IPS-18a (cell line): Measurements from ENCODE around the gene LRCH1.
"Not testable (repeated sequence)": the region's sequence is repeated elsewhere in the genome, so short reads cannot be mapped to it uniquely, and the experiment has no call there.

Source experiments
- H3K27ac ChIP-seq: one replicate; pipeline ENCODE4 v1.5.1; 2013; ENCODE audit warnings: low read length
- H3K27me3 ChIP-seq: one replicate; pipeline ENCODE4 v1.6.1; 2013; ENCODE audit warnings: mild to moderate bottlenecking, low read length; ENCODE audit not compliant: control insufficient read depth, insufficient read depth
- H3K36me3 ChIP-seq: one replicate; pipeline ENCODE4 v1.6.1; 2013; ENCODE audit warnings: low read depth, low read length; ENCODE audit not compliant: control insufficient read depth
- H3K4me1 ChIP-seq: one replicate; pipeline ENCODE4 v1.6.1; 2013; ENCODE audit warnings: low read depth, low read length; ENCODE audit not compliant: control insufficient read depth
- H3K4me3 ChIP-seq: one replicate; pipeline ENCODE4 v1.5.1; 2013; ENCODE audit warnings: low read length
- H3K9ac ChIP-seq: one replicate; pipeline ENCODE4 v1.6.1; 2013; ENCODE audit warnings: mild to moderate bottlenecking, low read length, moderate library complexity
- H3K9me3 ChIP-seq: one replicate; pipeline ENCODE4 v1.6.1; 2013; ENCODE audit warnings: low read depth, low read length; ENCODE audit not compliant: control insufficient read depth

The LRCH1 gene

DNA sequence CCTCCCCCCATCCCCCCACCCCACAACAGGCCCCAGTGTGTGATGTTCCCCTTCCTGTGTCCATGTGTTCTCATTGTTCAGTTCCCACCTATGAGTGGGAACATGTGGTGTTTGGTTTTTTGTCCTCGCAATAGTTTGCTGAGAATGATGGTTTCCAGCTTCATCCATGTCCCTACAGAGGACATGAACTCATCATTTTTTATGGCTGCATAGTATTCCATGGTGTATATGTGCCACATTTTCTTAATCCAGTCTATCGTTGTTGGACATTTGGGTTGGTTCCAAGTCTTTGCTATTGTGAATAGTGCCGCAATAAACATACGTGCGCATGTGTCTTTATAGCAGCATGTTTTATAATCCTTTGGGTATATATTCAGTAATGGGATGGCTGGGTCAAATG, 202.5 kb downstream of the LRCH1 start:
- not testable (repeated sequence) for H3K4me1 ChIP-seq, H3K9ac ChIP-seq, H3K27me3 ChIP-seq

DNA sequence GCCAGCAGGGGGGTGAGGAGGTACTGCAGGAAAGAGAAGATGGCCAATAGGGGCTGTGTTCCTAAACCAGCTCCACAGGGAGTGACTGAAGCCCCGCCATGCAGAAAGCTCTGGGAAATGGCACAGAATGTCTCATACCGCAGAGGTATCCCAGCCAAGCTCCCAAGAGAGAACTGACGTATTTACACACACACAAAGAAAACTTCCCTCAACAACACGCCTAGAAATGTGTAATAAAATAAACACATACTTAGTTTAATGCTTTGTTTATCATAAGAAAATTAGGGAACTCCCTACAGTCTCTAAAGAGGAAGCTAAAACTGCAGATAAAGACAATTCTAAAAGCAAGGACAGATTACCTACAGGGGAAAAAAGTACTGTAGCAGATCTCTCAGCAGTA, 204.0 kb downstream of the LRCH1 start:
- no peaks in the 10 kb centered on the region for H3K9me3 ChIP-seq
- H3K4me3 ChIP-seq = no peak overlapping the region
- no peak overlapping the region for H3K9ac ChIP-seq
- no peak overlapping the region for H3K27ac ChIP-seq
- no peaks in the 10 kb centered on the region for H3K36me3 ChIP-seq
- no peaks in the 10 kb centered on the region for H3K27me3 ChIP-seq
- peaks cover 5% of the 10 kb centered on the region for H3K4me1 ChIP-seq

More for the DNA sequence above, 202.5 kb downstream of the LRCH1 start:
- H3K27ac ChIP-seq, H3K4me3 ChIP-seq, H3K9me3 ChIP-seq, H3K36me3 ChIP-seq: not testable (repeated sequence)

DNA sequence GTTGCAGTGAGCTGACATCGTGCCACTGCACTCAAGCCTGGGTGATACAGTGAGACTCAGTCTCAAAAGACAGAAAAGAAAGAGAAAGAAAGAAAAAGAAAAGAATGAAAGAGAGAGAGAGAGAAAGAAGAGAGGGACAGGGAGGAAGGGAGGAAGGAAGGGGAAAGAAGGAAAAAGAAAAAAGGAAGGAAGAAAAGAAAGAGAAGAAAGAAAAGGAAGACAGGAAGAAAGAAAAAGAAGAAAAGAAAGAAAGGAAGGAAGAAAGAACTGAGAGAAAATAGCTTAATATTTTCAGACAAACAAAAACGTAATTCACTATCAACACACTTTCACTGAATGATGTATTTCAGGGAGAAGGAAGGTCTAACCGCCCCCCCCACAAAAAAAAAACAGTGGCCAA, 204.7 kb downstream of the LRCH1 start:
- Histone ChIP-seq H3K4me3 (no peak overlapping the region), H3K4me1 (peaks cover 5% of the 10 kb centered on the region), H3K9ac (no peak overlapping the region), H3K27ac (no peak overlapping the region), H3K27me3 (no peaks in the 10 kb centered on the region), H3K9me3 (no peaks in the 10 kb centered on the region), H3K36me3 (no peaks in the 10 kb centered on the region)

DNA sequence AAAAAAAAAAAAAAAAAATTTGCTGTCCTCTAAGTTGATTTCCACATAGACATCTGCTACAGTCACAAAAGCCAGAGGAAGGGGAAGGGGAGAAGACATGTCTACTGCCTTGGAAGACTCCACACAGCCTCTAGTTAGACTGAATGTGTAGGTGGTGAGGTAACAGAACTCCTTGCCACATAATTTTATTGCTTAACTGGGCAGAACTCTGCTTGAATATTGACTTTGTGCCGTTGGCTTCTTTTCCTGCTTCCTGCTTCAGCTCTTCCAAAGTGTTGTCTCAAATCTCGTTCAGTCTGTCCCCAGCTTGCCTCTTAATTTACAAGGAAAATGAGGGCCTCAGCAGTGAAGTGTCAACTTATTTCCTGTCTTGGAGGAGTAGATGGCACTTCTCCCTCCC, 206.9 kb downstream of the LRCH1 start:
- Histone ChIP-seq H3K9me3 (no peaks in the 10 kb centered on the region), H3K27ac (no peak overlapping the region), H3K9ac (no peak overlapping the region), H3K4me3 (no peak overlapping the region), H3K4me1 (peaks cover 5% of the 10 kb centered on the region), H3K36me3 (no peaks in the 10 kb centered on the region), H3K27me3 (no peaks in the 10 kb centered on the region)

DNA sequence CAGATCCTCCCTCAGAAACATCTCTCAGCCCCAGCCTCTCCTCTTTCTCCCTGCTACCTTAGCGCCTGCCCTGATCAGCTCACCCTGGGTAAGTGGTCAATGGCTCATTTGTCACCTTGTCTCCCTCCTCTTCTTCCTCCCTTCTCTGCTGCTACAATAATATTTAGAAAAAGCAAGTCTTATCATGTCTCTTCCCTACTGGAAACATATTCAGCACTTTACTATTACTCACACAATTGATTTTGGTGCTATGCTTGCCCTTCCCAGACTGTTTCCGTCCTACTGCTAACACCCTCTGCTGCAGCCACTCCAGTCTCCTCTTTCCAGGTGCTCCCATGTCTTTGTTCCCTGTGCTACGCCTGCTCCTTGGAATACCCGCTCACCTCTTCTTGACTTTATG, 208.2 kb downstream of the LRCH1 start:
- Histone ChIP-seq H3K27me3 (no peaks in the 10 kb centered on the region), H3K4me1 (peaks cover 5% of the 10 kb centered on the region), H3K36me3 (no peaks in the 10 kb centered on the region), H3K9ac (no peak overlapping the region), H3K9me3 (no peaks in the 10 kb centered on the region), H3K4me3 (no peak overlapping the region), H3K27ac (no peak overlapping the region)

DNA sequence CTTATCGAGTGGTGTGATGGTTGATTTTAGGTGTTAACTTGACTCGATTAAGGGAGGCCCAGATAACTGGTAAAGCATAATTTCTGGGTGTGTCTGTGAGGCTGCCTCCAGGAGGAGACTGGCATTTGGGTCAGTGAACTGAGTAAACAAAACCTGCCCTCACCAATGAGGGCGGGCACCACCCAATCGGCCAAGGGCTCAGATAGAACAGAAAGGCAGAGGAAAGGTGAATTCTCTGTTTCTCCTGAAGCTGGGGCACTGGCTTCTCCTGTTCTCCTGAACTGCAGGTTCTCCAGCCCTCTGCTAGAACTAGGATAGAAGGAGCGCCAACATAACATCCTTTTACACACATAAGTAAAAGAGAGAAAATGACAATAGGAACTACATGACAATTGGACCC, 208.9 kb downstream of the LRCH1 start:
- H3K27me3 ChIP-seq = no peaks in the 10 kb centered on the region
- no peak overlapping the region for H3K27ac ChIP-seq
- H3K4me1 ChIP-seq = peaks cover 2% of the 10 kb centered on the region
- no peak overlapping the region for H3K9ac ChIP-seq
- no peak overlapping the region for H3K4me3 ChIP-seq
- H3K9me3 ChIP-seq = no peaks in the 10 kb centered on the region
- no peaks in the 10 kb centered on the region for H3K36me3 ChIP-seq

DNA sequence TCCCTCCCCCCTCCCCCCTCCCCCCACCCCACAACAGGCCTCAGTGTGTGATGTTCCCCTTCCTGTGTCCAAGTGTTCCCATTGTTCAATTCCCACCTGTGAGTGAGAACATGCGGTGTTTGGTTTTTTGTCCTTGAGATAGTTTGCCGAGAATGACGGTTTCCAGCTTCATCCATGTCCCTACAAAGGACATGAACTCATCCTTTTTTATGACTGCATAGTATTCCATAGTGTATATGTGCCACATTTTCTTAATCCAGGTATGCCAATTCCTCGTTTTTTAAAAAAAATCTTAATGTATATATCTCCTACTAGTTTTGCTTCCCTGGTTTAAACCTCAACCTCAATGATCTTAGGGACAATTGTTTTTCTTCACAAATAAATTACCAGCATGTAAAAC, 217.0 kb downstream of the LRCH1 start:
- not testable (repeated sequence) for H3K9me3 ChIP-seq, H3K9ac ChIP-seq, H3K27ac ChIP-seq, H3K27me3 ChIP-seq, H3K4me1 ChIP-seq, H3K4me3 ChIP-seq
- H3K36me3 ChIP-seq = peaks cover 27% of the 10 kb centered on the region

DNA sequence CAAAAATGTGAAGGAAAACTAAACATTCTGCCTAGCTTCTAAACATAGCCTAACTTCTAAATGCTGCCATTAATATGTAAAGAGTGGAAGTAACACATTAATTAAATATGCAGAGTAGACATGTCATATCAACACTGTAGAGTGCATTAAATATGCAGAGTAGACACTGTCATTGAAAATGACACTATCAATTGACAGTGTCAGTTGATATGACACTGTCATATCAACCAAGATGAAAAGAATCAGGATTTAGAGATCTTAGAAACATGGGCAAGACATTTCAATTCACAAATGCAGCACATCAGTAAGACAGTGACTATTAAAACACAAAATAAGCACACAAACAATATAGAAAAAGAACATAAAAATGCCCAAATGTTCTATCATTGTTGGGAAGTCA, 218.7 kb downstream of the LRCH1 start:
- H3K4me1 ChIP-seq = no peaks in the 10 kb centered on the region
- H3K9ac ChIP-seq = no peak overlapping the region
- H3K4me3 ChIP-seq = no peak overlapping the region
- no peak overlapping the region for H3K27ac ChIP-seq
- H3K9me3 ChIP-seq = no peaks in the 10 kb centered on the region
- H3K27me3 ChIP-seq = no peaks in the 10 kb centered on the region
- peaks cover 40% of the 10 kb centered on the region for H3K36me3 ChIP-seq

DNA sequence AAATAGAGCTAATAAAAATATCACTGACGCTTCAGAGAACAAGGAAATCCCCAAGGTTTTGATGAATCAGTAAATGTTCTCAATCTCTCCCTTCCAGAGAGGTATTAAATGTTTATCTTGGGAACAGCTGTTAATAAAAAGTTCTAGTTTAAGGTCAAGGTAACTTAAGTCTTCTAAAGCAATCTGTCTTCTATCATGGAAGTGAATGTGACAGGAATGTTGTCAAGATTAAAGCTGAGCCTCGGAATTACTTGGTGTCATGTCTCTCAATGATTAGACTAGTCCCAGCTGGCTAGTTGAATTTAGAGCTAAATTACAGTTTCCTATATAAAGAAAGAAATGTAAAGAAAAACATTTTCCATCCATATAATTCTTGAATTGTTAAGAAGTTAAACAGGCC, 220.6 kb downstream of the LRCH1 start:
- H3K9me3 ChIP-seq = no peaks in the 10 kb centered on the region
- H3K9ac ChIP-seq = no peak overlapping the region
- no peaks in the 10 kb centered on the region for H3K4me1 ChIP-seq
- peaks cover 47% of the 10 kb centered on the region for H3K36me3 ChIP-seq
- H3K27ac ChIP-seq = no peak overlapping the region
- no peak overlapping the region for H3K4me3 ChIP-seq
- H3K27me3 ChIP-seq = no peaks in the 10 kb centered on the region

DNA sequence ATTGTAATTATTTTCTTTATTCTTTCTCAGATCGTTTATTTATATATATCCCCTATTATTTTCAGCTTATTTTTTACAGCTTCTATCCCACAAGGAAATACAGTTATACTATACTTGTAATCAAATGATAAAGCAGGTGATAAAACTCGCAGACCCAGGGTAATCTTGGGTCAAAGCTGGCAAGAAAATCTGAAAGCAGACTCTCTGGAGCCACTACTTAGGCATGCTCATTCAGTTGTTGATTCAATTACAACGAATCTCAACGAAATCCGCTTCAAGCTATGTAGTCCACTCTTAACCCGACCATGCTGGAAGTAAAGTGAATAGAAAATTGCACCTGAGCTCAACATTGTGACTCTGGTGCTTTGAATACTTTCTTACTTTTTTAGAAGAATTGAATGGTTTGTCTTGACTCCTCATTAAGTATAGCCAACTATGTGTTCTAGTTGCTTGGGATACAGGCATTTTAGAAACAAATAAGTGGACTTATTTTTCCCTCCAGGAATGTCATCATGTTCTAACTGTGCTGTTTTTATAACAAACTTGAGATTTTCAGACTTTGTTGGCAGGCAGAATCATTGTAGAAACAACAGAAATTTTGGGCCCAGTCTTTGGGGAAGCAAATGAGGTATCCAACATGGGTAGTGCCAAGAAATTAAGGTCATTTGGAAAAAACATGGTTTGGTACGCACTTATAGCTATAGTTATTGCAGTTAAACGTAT, 222.6 kb downstream of the LRCH1 start:
- no peak overlapping the region for H3K4me3 ChIP-seq
- peaks cover 62% of the 10 kb centered on the region for H3K36me3 ChIP-seq
- no peak overlapping the region for H3K27ac ChIP-seq

DNA sequence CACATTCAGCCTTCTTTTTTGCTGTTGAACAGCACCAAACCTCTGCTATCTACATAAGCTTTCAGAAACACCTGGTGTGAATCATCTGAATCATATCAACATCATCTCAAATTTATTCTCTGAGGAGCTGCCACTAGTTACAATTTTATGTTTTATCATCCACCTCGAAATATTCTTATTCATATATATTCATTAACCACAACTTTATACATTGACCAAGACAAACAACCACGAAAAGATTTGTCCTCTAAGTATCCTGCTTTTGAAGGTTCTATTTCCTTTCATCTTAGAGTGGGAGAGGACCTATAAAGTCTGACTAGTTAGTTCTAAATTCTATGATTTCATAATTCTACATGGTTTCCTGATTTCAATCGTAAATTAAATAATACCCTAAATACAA, 225.1 kb downstream of the LRCH1 start:
- no peak overlapping the region for H3K27ac ChIP-seq
- H3K36me3 ChIP-seq = peaks cover 70% of the 10 kb centered on the region

More for the DNA sequence above, 222.6 kb downstream of the LRCH1 start:
- H3K4me1 ChIP-seq = no peaks in the 10 kb centered on the region
- no peaks in the 10 kb centered on the region for H3K27me3 ChIP-seq
- no peak overlapping the region for H3K9ac ChIP-seq
- no peaks in the 10 kb centered on the region for H3K9me3 ChIP-seq

DNA sequence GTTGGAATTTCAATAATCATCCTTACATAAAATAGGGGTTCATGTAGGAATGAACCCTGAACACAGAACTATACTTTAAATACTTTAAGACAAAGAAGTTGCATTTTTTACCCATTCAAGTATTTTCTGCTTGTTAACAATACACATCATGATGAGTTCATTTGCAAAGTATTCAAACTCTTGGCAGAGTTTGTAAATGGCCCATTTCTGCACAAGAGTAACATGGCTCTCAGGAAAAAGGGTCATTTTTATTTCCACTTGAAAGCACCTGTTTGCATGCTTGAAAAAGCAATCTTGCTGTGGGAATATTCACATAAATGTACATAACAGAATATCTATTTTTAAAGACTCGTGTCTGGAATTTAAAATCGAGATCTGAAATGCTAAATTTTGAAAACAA, 225.9 kb downstream of the LRCH1 start:
- no peaks in the 10 kb centered on the region for H3K4me1 ChIP-seq
- peaks cover 66% of the 10 kb centered on the region for H3K36me3 ChIP-seq
- H3K4me3 ChIP-seq = no peak overlapping the region
- no peak overlapping the region for H3K27ac ChIP-seq
- H3K9me3 ChIP-seq = no peaks in the 10 kb centered on the region
- no peak overlapping the region for H3K9ac ChIP-seq
- H3K27me3 ChIP-seq = no peaks in the 10 kb centered on the region

More for the DNA sequence above, 225.1 kb downstream of the LRCH1 start:
- Histone ChIP-seq H3K4me3 (no peak overlapping the region), H3K4me1 (no peaks in the 10 kb centered on the region), H3K9ac (no peak overlapping the region), H3K27me3 (no peaks in the 10 kb centered on the region), H3K9me3 (no peaks in the 10 kb centered on the region)
